ENCODE results near the gene TMEM132D. TPM values are rescaled to one million over a fixed set of nuclear protein-coding genes. Genes with fewer than 3 reads are reported as not detected.

TMEM132D gene
- polyA plus RNA-seq, 1 donor: 1.6 TPM

- no peak for DNase-seq
Measured at GRCh38 chr12:129097451-129097850, 806.4 kb downstream of the TMEM132D start.

GRCh38 chr12:129096968-129097367 lies 806.9 kb downstream of the TMEM132D start:
- DNase-seq: no peak

- DNase-seq: no peak
Measured at GRCh38 chr12:129096184-129096583, 807.6 kb downstream of the TMEM132D start.

GRCh38 chr12:129089576-129089975 lies 814.2 kb downstream of the TMEM132D start:
- no peak for DNase-seq

GRCh38 chr12:129084875-129085826 lies 818.7 kb downstream of the TMEM132D start:
- DNase-seq: no peak

- no peak for DNase-seq
Measured at GRCh38 chr12:129083121-129083840, 820.5 kb downstream of the TMEM132D start.

- no peak for DNase-seq
Measured at GRCh38 chr12:129082441-129082840, 821.4 kb downstream of the TMEM132D start.

- no peak for DNase-seq
Measured at GRCh38 chr12:129081755-129082250, 822.0 kb downstream of the TMEM132D start.

- no peak for DNase-seq
Measured at GRCh38 chr12:129080821-129081220, 823.0 kb downstream of the TMEM132D start.

GRCh38 chr12:129080391-129080790 lies 823.4 kb downstream of the TMEM132D start:
- no peak for DNase-seq

GRCh38 chr12:129079719-129080118 lies 824.1 kb downstream of the TMEM132D start:
- no peak for DNase-seq

- no peak for DNase-seq
Measured at GRCh38 chr12:129076441-129077320, 827.1 kb downstream of the TMEM132D start.

- DNase-seq: no peak
Measured at GRCh38 chr12:129075460-129076208, 828.2 kb downstream of the TMEM132D start.

GRCh38 chr12:129074379-129074778 lies 829.4 kb downstream of the TMEM132D start:
- no peak for DNase-seq

- DNase-seq: no peak
Measured at GRCh38 chr12:129073157-129073915, 830.5 kb downstream of the TMEM132D start.

- DNase-seq: no peak
Measured at GRCh38 chr12:129071362-129071761, 832.5 kb downstream of the TMEM132D start.

GRCh38 chr12:129069886-129070285 lies 833.9 kb downstream of the TMEM132D start:
- no peak for DNase-seq

- no peak for DNase-seq
Measured at GRCh38 chr12:129068684-129069083, 835.1 kb downstream of the TMEM132D start.

- no peak for DNase-seq
Measured at GRCh38 chr12:129067491-129067890, 836.3 kb downstream of the TMEM132D start.

- DNase-seq: no peak
Measured at GRCh38 chr12:129064209-129064855, 839.5 kb downstream of the TMEM132D start.
